LNCaP clone FGC (cell line): ENCODE results near the gene GRIN2D.

ENCODE experiments used
- DNase-seq: peaks from one replicate; pipeline ENCODE4 v3.0.0-alpha.2; 2011; ENCODE audit warnings: low read depth
- H3K4me3 ChIP-seq: 2 replicates; pipeline ENCODE4 v1.5.1; 2011; ENCODE audit warnings: mild to moderate bottlenecking, low read depth, low read length, control low read depth
- CTCF ChIP-seq: IDR thresholded peaks from 2 replicates; pipeline ENCODE4 v1.5.1; 2012; ENCODE audit warnings: mild to moderate bottlenecking; ENCODE audit not compliant: control insufficient read depth, insufficient read depth; ENCODE audit errors: extremely low read depth

GRIN2D gene

GRCh38 chr19:48405010-48405659, 11.7 kb downstream of the GRIN2D start:
- no peak for DNase-seq
- no peak for TF ChIP-seq CTCF
- H3K4me3 ChIP-seq = no peak overlapping the region

- no peak for TF ChIP-seq CTCF
- no peak for DNase-seq
- H3K4me3 ChIP-seq = no peak overlapping the region
These were observed 12.4 kb downstream of the GRIN2D start for GRCh38 chr19:48405850-48406249.

GRCh38 chr19:48413879-48414587, 20.6 kb downstream of the GRIN2D start:
- no peak for TF ChIP-seq CTCF
- DNase-seq = no peak
- no peak overlapping the region for H3K4me3 ChIP-seq

GRCh38 chr19:48415395-48415794, 21.9 kb downstream of the GRIN2D start:
- H3K4me3 ChIP-seq = no peak overlapping the region
- DNase-seq = no peak
- no peak for TF ChIP-seq CTCF

- no peak for TF ChIP-seq CTCF
- H3K4me3 ChIP-seq = no peak overlapping the region
- DNase-seq = no peak
These were observed 22.3 kb downstream of the GRIN2D start for GRCh38 chr19:48415806-48416221.

- H3K4me3 ChIP-seq = no peak overlapping the region
- no peak for DNase-seq
- TF ChIP-seq CTCF = no peak
These were observed 24.0 kb downstream of the GRIN2D start for GRCh38 chr19:48417421-48417820.
